H9 (cell line): ENCODE measurements around the gene DMTF1. TPM values are rescaled to one million over a fixed set of nuclear protein-coding genes. Genes with fewer than 3 reads are reported as not detected.

Experiments used
- DNase-seq: peaks from one replicate; pipeline ENCODE4 v3.0.0-alpha.2; 2017
- H2AFZ ChIP-seq: one replicate; pipeline ENCODE4 v1.6.1; 2013; ENCODE audit warnings: mild to moderate bottlenecking, low read length, control low read depth, moderate library complexity
- H2AK5ac ChIP-seq: 2 replicates; pipeline ENCODE4 v1.6.1; 2013; ENCODE audit warnings: low read length, control low read depth, mixed read lengths; ENCODE audit not compliant: insufficient read length
- H2BK120ac ChIP-seq: one replicate; pipeline ENCODE4 v1.6.1; 2013; ENCODE audit warnings: low read depth, mild to moderate bottlenecking, low read length, control low read depth, inconsistent platforms; ENCODE audit not compliant: poor library complexity, severe bottlenecking
- H2BK12ac ChIP-seq: 2 replicates; pipeline ENCODE4 v1.6.1; 2013; ENCODE audit warnings: low read length, control low read depth, mixed read lengths, low read depth; ENCODE audit not compliant: insufficient read length
- H2BK15ac ChIP-seq: 2 replicates; pipeline ENCODE4 v1.6.1; 2013; ENCODE audit warnings: low read depth, low read length, control low read depth
- H2BK20ac ChIP-seq: one replicate; pipeline ENCODE4 v1.6.1; 2013; ENCODE audit warnings: low read depth, mild to moderate bottlenecking, low read length, control low read depth, inconsistent platforms; ENCODE audit not compliant: poor library complexity, severe bottlenecking
- H2BK5ac ChIP-seq: 2 replicates; pipeline ENCODE4 v1.6.1; 2013; ENCODE audit warnings: low read length, control low read depth, mixed read lengths; ENCODE audit not compliant: insufficient read length
- H3K14ac ChIP-seq: 2 replicates; pipeline ENCODE4 v1.6.1; 2013; ENCODE audit warnings: low read length, control low read depth; ENCODE audit not compliant: insufficient read depth
- H3K18ac ChIP-seq: 2 replicates; pipeline ENCODE4 v1.6.1; 2013; ENCODE audit warnings: low read depth, mild to moderate bottlenecking, mixed read lengths, low read length, control low read depth; ENCODE audit not compliant: insufficient read length
- H3K23ac ChIP-seq: 2 replicates; pipeline ENCODE4 v1.6.1; 2013; ENCODE audit warnings: low read length, control low read depth, mixed read lengths, low read depth; ENCODE audit not compliant: insufficient read length
- H3K23me2 ChIP-seq: 2 replicates; pipeline ENCODE4 v1.6.1; 2013; ENCODE audit warnings: low read depth, mild to moderate bottlenecking, mixed read lengths, low read length, control low read depth; ENCODE audit not compliant: insufficient read length, poor library complexity, severe bottlenecking
- H3K27ac ChIP-seq: 2 replicates; pipeline ENCODE4 v1.5.1; 2013; ENCODE audit warnings: low read length, control low read depth, mixed read lengths, low read depth; ENCODE audit not compliant: insufficient read length
- H3K27me3 ChIP-seq: 2 replicates; pipeline ENCODE4 v1.6.1; 2013; ENCODE audit warnings: low read length, control low read depth, inconsistent platforms; ENCODE audit not compliant: insufficient read depth
- H3K4ac ChIP-seq: 2 replicates; pipeline ENCODE4 v1.6.1; 2013; ENCODE audit warnings: low read depth, mild to moderate bottlenecking, control low read depth, inconsistent platforms, low read length, moderate library complexity
- H3K4me1 ChIP-seq: 2 replicates; pipeline ENCODE4 v1.6.1; 2013; ENCODE audit warnings: low read length, control low read depth, inconsistent platforms; ENCODE audit not compliant: insufficient read depth
- H3K4me2 ChIP-seq: 2 replicates; pipeline ENCODE4 v1.6.1; 2013; ENCODE audit warnings: low read length, control low read depth, mixed read lengths; ENCODE audit not compliant: insufficient read length, insufficient read depth
- H3K56ac ChIP-seq: 2 replicates; pipeline ENCODE4 v1.6.1; 2013; ENCODE audit warnings: low read depth, mild to moderate bottlenecking, mixed read lengths, low read length, control low read depth; ENCODE audit not compliant: insufficient read length
- H3K79me1 ChIP-seq: 2 replicates; pipeline ENCODE4 v1.6.1; 2013; ENCODE audit warnings: low read depth, mild to moderate bottlenecking, moderate library complexity, low read length, control low read depth, inconsistent platforms; ENCODE audit not compliant: insufficient read depth, poor library complexity, severe bottlenecking
- H3K79me2 ChIP-seq: 2 replicates; pipeline ENCODE4 v1.6.1; 2013; ENCODE audit warnings: low read length, control low read depth, inconsistent platforms; ENCODE audit not compliant: insufficient read depth
- H3K9ac ChIP-seq: 2 replicates; pipeline ENCODE4 v1.6.1; 2013; ENCODE audit warnings: low read length, control low read depth, mixed read lengths; ENCODE audit not compliant: insufficient read length; ENCODE audit errors: extremely low read depth
- H3K9me3 ChIP-seq: one replicate; pipeline ENCODE4 v1.6.1; 2013; ENCODE audit warnings: low read depth, low read length, inconsistent platforms; ENCODE audit not compliant: control insufficient read depth
- H3T11ph ChIP-seq: one replicate; pipeline ENCODE4 v1.6.1; 2013; ENCODE audit warnings: mild to moderate bottlenecking, low read length, control low read depth, inconsistent platforms
- H4K20me1 ChIP-seq: one replicate; pipeline ENCODE4 v1.6.1; 2013; ENCODE audit not compliant: control insufficient read depth, insufficient read length, insufficient read depth
- H4K5ac ChIP-seq: 2 replicates; pipeline ENCODE4 v1.6.1; 2013; ENCODE audit warnings: low read depth, mild to moderate bottlenecking, mixed read lengths, low read length, control low read depth; ENCODE audit not compliant: insufficient read length
- H4K8ac ChIP-seq: replicated peaks from 2 replicates; pipeline ENCODE4 v1.6.1; 2013; ENCODE audit warnings: low read length, control low read depth, mixed read lengths, low read depth; ENCODE audit not compliant: insufficient read length
- H4K91ac ChIP-seq: 2 replicates; pipeline ENCODE4 v1.6.1; 2013; ENCODE audit warnings: low read depth, mild to moderate bottlenecking, moderate library complexity, mixed read lengths, low read length, control low read depth; ENCODE audit not compliant: insufficient read length
- H3K27ac Mint-ChIP-seq, 3 experiments: 2 replicates in 2 of 3; 3 replicates in 1 of 3; pipeline ENCODE4 v1.8.0; 2020 to 2021; ENCODE audit warnings: mixed read lengths in 3 of 3, mild to moderate bottlenecking in 1 of 3, moderate library complexity in 1 of 3
- H3K27me3 Mint-ChIP-seq: 2 replicates; pipeline ENCODE4 v1.8.0; 2021; ENCODE audit warnings: low read depth, mild to moderate bottlenecking, moderate library complexity, mixed read lengths
- H3K36me3 Mint-ChIP-seq, 3 experiments: 2 replicates in 2 of 3; 3 replicates in 1 of 3; pipeline ENCODE4 v1.8.0; 2020 to 2021; ENCODE audit warnings: low read depth in 3 of 3, mixed read lengths in 3 of 3; ENCODE audit not compliant: insufficient read depth in 1 of 3
- H3K4me1 Mint-ChIP-seq, 2 experiments: 2 replicates each; pipeline ENCODE4 v1.8.0; 2020; ENCODE audit warnings: mixed read lengths in 2 of 2
- H3K4me3 Mint-ChIP-seq, 2 experiments: 2 replicates in 1 of 2; 3 replicates in 1 of 2; pipeline ENCODE4 v1.8.0; 2020 to 2021; ENCODE audit warnings: mild to moderate bottlenecking in 2 of 2, mixed read lengths in 2 of 2, moderate library complexity in 1 of 2
- H3K9me3 Mint-ChIP-seq, 2 experiments: 2 replicates in 1 of 2; 3 replicates in 1 of 2; pipeline ENCODE4 v1.8.0; 2020; ENCODE audit warnings: mild to moderate bottlenecking in 2 of 2, mixed read lengths in 2 of 2, moderate library complexity in 1 of 2
- WGBS: extraction: QIAGEN DNeasy Blood & Tissue Kit; methylation state at CpG from one replicate; pipeline ENCODE4 v1.1.7; 2013; ENCODE audit warnings: missing lambda C conversion rate, low lambda C conversion rate, mixed read lengths; ENCODE audit not compliant: insufficient read length; ENCODE audit errors: extremely low coverage; 5-methylcytosine and 5-hydroxymethylcytosine counted together
- total RNA-seq: library from RNA; stranded (reverse); gene quantifications from 2 replicates; pipeline ENCODE4 v1.2.1, GENCODE V29; 2021
- TF ChIP-seq, protein P1 (sequence below): fragments of 200-600 bp; sonication (generic); conservative IDR thresholded peaks from 3 replicates; pipeline ENCODE4 v1.8.0; 2021; ENCODE audit warnings: antibody characterized with exemption, mild to moderate bottlenecking

The DMTF1 gene
- total RNA-seq, 1 experiment from 2014 or later = 111 TPM

DNA sequence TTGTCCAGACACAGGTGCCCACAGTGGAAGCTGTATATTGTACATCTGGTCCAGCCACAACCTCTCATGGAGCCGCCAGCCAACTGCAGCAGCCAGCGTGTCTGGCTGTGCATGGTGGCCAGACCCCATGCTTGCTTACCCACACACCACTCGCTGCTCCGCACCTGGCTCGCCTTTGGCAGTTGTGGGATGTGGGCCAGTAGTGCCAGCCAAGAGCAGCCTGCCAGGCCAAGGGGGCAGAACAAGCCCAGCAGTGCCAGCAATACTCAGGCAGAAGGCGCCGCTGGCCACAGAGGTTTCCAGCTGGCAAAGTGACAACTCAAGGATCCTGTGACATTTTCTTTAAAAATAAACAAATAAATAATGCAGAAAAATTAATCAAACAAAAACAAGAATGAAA is 79.0 kb downstream of the DMTF1 start:
- no peak overlapping the region for H2BK15ac ChIP-seq

More for the DNA sequence above, 79.0 kb downstream of the DMTF1 start:
- H3K9ac ChIP-seq = no peak overlapping the region
- no peak overlapping the region for H2BK120ac ChIP-seq
- H3K4me1 Mint-ChIP-seq = no peaks in the 10 kb centered on the region
- no peak overlapping the region for H3K4me2 ChIP-seq
- TF ChIP-seq, protein P1, sequence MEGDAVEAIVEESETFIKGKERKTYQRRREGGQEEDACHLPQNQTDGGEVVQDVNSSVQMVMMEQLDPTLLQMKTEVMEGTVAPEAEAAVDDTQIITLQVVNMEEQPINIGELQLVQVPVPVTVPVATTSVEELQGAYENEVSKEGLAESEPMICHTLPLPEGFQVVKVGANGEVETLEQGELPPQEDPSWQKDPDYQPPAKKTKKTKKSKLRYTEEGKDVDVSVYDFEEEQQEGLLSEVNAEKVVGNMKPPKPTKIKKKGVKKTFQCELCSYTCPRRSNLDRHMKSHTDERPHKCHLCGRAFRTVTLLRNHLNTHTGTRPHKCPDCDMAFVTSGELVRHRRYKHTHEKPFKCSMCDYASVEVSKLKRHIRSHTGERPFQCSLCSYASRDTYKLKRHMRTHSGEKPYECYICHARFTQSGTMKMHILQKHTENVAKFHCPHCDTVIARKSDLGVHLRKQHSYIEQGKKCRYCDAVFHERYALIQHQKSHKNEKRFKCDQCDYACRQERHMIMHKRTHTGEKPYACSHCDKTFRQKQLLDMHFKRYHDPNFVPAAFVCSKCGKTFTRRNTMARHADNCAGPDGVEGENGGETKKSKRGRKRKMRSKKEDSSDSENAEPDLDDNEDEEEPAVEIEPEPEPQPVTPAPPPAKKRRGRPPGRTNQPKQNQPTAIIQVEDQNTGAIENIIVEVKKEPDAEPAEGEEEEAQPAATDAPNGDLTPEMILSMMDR = no peak
- H3K23me2 ChIP-seq = no peaks in the 10 kb centered on the region
- no peak overlapping the region for H3K23ac ChIP-seq
- H3K27me3 ChIP-seq = no peaks in the 10 kb centered on the region
- H4K8ac ChIP-seq = no peak overlapping the region
- no peak overlapping the region for H3K27ac Mint-ChIP-seq
- H2BK20ac ChIP-seq = no peak overlapping the region
- H3K18ac ChIP-seq = no peak overlapping the region
- WGBS = no CpG with 5 or more reads among the region's 7 CpGs
- H2BK5ac ChIP-seq = no peak overlapping the region
- H2AFZ ChIP-seq = no peak overlapping the region
- H2BK12ac ChIP-seq = no peak overlapping the region
- no peak overlapping the region for H2AK5ac ChIP-seq
- no peaks in the 10 kb centered on the region for H3K9me3 ChIP-seq
- H3K4me1 ChIP-seq = no peaks in the 10 kb centered on the region
- H3K79me1 ChIP-seq = no peaks in the 10 kb centered on the region
- no peak for DNase-seq
- H3K36me3 Mint-ChIP-seq = no peaks in the 10 kb centered on the region
- H3T11ph ChIP-seq = no peak overlapping the region
- H3K56ac ChIP-seq = no peak overlapping the region
- H3K79me2 ChIP-seq = no peaks in the 10 kb centered on the region
- no peak overlapping the region for H3K14ac ChIP-seq
- H3K4me3 Mint-ChIP-seq = no peak overlapping the region
- H3K9me3 Mint-ChIP-seq = no peaks in the 10 kb centered on the region
- no peak overlapping the region for H3K27ac ChIP-seq
- H4K91ac ChIP-seq = no peak overlapping the region
- no peak overlapping the region for H3K4ac ChIP-seq
- H4K20me1 ChIP-seq = no peaks in the 10 kb centered on the region
- H4K5ac ChIP-seq = no peak overlapping the region
- H3K27me3 Mint-ChIP-seq = peaks cover 15% of the 10 kb centered on the region
